K562 (cell line): ENCODE results near the gene APOC4. TPM values are rescaled to one million over a fixed set of nuclear protein-coding genes. Genes with fewer than 3 reads are reported as not detected.

ENCODE experiments used
- BCL6 ChIP-seq: fragments of 250-450 bp; sonication (Bioruptor Pico); IDR thresholded peaks from 2 replicates; pipeline ENCODE4 v1.4.0; 2020
- BHLHE40 ChIP-seq: IDR thresholded peaks from 2 replicates; pipeline ENCODE4 v1.6.1; 2011; ENCODE audit warnings: low read length, improper control_type of control experiment
- KDM5B ChIP-seq: fragments of 200-600 bp; sonication (generic); IDR thresholded peaks from 2 replicates; pipeline ENCODE4 v1.6.1; 2012; ENCODE audit warnings: low read depth, mild to moderate bottlenecking, moderate library complexity, low read length, control low read depth, inconsistent platforms; ENCODE audit not compliant: insufficient replicate concordance
- OTX1 ChIP-seq: fragments of 450-650 bp; formaldehyde crosslinking; IDR thresholded peaks from 2 replicates; pipeline ENCODE4 v1.4.0; 2022; ENCODE audit warnings: mild to moderate bottlenecking
- PHF8 ChIP-seq: fragments of 200-600 bp; sonication (generic); IDR thresholded peaks from 2 replicates; pipeline ENCODE4 v1.6.1; 2012; ENCODE audit warnings: mixed run types, mild to moderate bottlenecking, inconsistent platforms, low read length, moderate library complexity, borderline replicate concordance
- POLR2A ChIP-seq: fragments of 450-650 bp; conservative IDR thresholded peaks from 2 replicates; pipeline ENCODE4 v1.6.1; 2016
- REST ChIP-seq, 2 experiments: fragments of 450-650 bp; formaldehyde crosslinking in 1 of 2; IDR thresholded peaks; 2 replicates each; pipeline versions ENCODE4 v1.4.0 to v1.6.1; 2014 to 2020; ENCODE audit warnings: mild to moderate bottlenecking in 2 of 2, borderline replicate concordance in 1 of 2, low read depth in 1 of 2
- TOE1 ChIP-seq, 2 experiments: fragments of 450-650 bp in 1 of 2; sonication (generic) in 1 of 2; formaldehyde crosslinking in 1 of 2; IDR thresholded peaks; 2 replicates each; pipeline versions ENCODE4 v1.7.1 to v1.8.0; 2016 to 2022; ENCODE audit warnings: borderline replicate concordance in 2 of 2, mild to moderate bottlenecking in 2 of 2, antibody characterized with exemption in 1 of 2, inconsistent platforms in 1 of 2, low read depth in 1 of 2, missing genetic modification reagents in 1 of 2, moderate library complexity in 1 of 2
- ZBTB49 ChIP-seq: sonication (generic); formaldehyde crosslinking; IDR thresholded peaks from 2 replicates; pipeline ENCODE4 v1.8.0; 2022; ENCODE audit warnings: missing genetic modification reagents, mild to moderate bottlenecking, borderline replicate concordance
- ZBTB7A ChIP-seq: IDR thresholded peaks from 2 replicates; pipeline ENCODE4 v1.6.1; 2011; ENCODE audit warnings: low read depth, mild to moderate bottlenecking, low read length, moderate library complexity, borderline replicate concordance; ENCODE audit not compliant: control insufficient read depth
- ZNF444 ChIP-seq: fragments of 250-450 bp; sonication (Bioruptor Pico); IDR thresholded peaks from 2 replicates; pipeline ENCODE4 v1.4.0; 2020; ENCODE audit warnings: mild to moderate bottlenecking, moderate library complexity
- polyA plus RNA-seq, 8 experiments: library from polyadenylated mRNA; depleted of rRNA in 4 of 8; stranded (reverse) in 5 of 8; unstranded in 3 of 8; fragments of >200 nt; fragmentation: Nextera tagmentation in 2 of 8; fragmentation: Illumina TruSeq in 1 of 8; extraction: Ambion mirVana in 2 of 8; extraction: Trizol in 1 of 8; gene quantifications; 2 replicates each; pipeline versions ENCODE4 v1.2.1 to v1.2.3, GENCODE V29; 2011 to 2014; ENCODE audit warnings: inconsistent platforms in 1 of 8, missing spikeins in 1 of 8
- total RNA-seq, 7 experiments: library from RNA; depleted of rRNA in 6 of 7; stranded (reverse); fragments of >200 nt in 6 of 7; fragmentation: Illumina TruSeq in 2 of 7; extraction: Trizol in 2 of 7; gene quantifications; 2 replicates each; pipeline versions ENCODE4 v1.2.1 to v1.2.3, GENCODE V29; 2011 to 2021; ENCODE audit warnings: low replicate concordance in 1 of 7

APOC4 gene
- total and polyA plus RNA-seq, 9 of the 15 experiments (the other 6 are each of a cell fraction or from before 2014, with no cell fraction given): 0.46 TPM; not detected in 8

GRCh38 chr19:44905437-44906160, 36.4 kb upstream of the APOC4 start, which contains the start of gene APOE (continued):
- no peak for TF ChIP-seq REST (IDR thresholded peaks at IDR 0.05; ENCODE audit: borderline replicate concordance)
- TF ChIP-seq REST (CRISPR knock-in tag; IDR thresholded peaks at IDR 0.05; ENCODE audit: low read depth): no peak
- no peak for TF ChIP-seq ZBTB49 (CRISPR knock-in tag)
- TF ChIP-seq ZNF444 (CRISPR knock-in tag): 0 out of 2 replicates have a peak, but pooled peaks have one; percentile 30
- no peak for TF ChIP-seq BCL6 (CRISPR knock-in tag)
- no peak for TF ChIP-seq OTX1 (CRISPR knock-in tag)
- TF ChIP-seq KDM5B: peak; percentile 73
- TF ChIP-seq PHF8: peak; percentile 60; the same call in 1 of the 2 replicates
- 0 out of 2 replicates have a peak, but pooled peaks have one; percentile 37 for TF ChIP-seq TOE1 (IDR thresholded peaks at IDR 0.05; ENCODE audit: borderline replicate concordance)
- no peak for TF ChIP-seq TOE1 (CRISPR knock-in tag; IDR thresholded peaks at IDR 0.05; ENCODE audit: borderline replicate concordance, low read depth)
- TF ChIP-seq BHLHE40: peak; percentile 23; the same call in 1 of the 2 replicates
- peak; percentile 17; the same call in 1 of the 2 replicates for TF ChIP-seq POLR2A
- peak; percentile 69; the same call in 1 of the 2 replicates for TF ChIP-seq ZBTB7A
